ENCODE data around the gene MSL1.
A peak's percentile ranks its signal among the peaks of the same experiment; 100 is the strongest.

The MSL1 gene

GRCh38 chr17:40174514-40174913 lies 52.7 kb downstream of the MSL1 start:
- no peak for DNase-seq (ENCODE audit: low read depth in 2 of 2)

DNA sequence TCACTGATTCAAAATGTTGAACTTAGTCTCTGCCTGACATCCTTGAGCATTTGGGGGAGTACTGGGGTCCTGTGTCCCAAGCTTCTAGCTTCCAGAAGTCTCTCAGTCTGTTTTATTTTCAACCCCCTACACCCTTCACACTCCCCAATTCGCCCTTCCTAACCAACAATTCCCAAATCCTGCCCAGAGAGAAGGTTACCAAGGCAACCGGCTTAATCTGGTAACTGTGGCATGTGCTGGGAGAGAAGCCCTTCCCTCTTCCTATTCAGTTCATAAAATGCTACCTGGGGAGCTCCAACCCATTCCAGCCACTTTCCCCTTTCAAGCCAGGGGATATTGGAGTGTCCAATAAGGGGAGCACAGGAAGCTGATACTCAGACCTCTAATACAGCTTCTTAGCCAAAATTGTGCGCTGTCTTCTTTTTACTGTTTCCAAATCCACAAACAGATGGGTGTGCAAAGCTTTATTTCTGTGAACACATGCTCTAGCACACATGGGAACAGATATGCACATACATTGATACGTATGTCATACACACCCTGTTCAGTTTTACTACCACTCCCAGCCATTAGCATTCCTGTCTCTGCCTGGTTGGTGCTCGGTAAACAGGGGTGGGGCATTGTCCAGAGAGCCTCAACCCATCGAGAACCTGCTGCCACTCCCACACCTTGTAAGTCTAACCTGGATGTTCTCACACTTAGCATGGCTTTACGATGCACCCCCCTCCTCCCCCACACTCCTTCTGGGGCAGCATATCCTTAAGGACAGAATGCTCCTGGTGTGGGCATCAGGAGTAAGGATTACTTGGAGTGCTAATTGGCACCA lies 54.4 kb downstream of the MSL1 start:
- DNase-seq (ENCODE audit: low read depth in 2 of 2): no peak

GRCh38 chr17:40176754-40177110 lies 55.0 kb downstream of the MSL1 start:
- DNase-seq (ENCODE audit: low read depth in 2 of 2): no peak

GRCh38 chr17:40177275-40177874 lies 55.6 kb downstream of the MSL1 start, which contains the start of gene RAPGEFL1:
Gene RAPGEFL1, plus strand, starts transcription at chr17:40177470. Its CDS starts 392 bp downstream, at chr17:40177862.
- peak; percentile 76 to 84 for DNase-seq (ENCODE audit: low read depth in 2 of 2)

DNA sequence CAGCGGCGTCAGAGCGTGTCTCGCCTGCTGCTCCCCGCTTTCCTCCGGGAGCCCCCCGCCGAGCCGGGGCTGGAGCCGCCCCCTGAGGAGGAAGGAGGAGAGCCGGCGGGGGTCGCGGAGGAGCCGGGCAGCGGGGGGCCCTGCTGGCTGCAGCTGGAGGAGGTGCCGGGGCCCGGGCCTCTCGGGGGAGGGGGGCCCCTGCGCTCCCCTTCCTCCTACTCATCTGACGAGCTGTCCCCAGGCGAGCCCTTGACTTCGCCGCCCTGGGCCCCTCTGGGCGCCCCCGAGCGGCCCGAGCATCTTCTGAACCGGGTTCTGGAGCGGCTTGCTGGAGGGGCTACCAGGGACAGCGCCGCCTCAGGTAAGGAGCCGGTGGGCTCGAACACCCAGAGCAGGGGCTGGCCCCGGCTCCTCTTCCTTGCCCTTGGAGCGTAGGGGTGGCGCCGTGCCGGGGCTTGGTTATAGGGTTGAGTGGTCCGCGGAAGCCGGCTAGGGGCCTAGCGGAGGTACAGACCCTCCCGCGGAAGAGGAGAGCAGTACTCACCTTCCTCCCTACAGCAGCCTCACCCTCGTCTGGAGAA lies 56.3 kb downstream of the MSL1 start:
- no peak for DNase-seq (ENCODE audit: low read depth in 2 of 2)

DNA sequence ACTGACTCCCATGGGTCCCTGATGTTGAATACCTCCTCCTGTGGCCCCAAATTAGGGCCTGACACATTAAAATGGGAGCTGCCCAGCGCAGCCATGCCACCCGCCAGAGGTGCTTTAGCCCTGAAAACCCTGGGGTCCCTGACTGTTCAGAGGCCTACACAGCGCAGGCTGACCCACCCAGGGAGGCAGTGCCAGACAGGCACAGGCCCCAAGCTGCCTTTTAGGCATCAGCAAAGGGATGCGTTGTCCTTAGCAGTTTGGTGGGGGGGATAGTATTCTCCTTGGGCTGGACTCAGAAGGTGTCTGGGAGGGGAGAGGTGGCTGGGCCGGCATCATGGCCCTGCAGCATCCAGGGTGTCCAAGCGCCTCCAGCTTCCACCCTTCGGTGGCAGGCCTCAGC lies 56.9 kb downstream of the MSL1 start:
- DNase-seq (ENCODE audit: low read depth in 2 of 2): no peak

GRCh38 chr17:40179923-40180659 lies 58.3 kb downstream of the MSL1 start:
- no peak for DNase-seq (ENCODE audit: low read depth in 2 of 2)

GRCh38 chr17:40180694-40181093 lies 58.9 kb downstream of the MSL1 start:
- DNase-seq (ENCODE audit: low read depth in 2 of 2): no peak

- DNase-seq (ENCODE audit: low read depth in 2 of 2): no peak
These were observed 59.4 kb downstream of the MSL1 start for GRCh38 chr17:40181205-40181604.

DNA sequence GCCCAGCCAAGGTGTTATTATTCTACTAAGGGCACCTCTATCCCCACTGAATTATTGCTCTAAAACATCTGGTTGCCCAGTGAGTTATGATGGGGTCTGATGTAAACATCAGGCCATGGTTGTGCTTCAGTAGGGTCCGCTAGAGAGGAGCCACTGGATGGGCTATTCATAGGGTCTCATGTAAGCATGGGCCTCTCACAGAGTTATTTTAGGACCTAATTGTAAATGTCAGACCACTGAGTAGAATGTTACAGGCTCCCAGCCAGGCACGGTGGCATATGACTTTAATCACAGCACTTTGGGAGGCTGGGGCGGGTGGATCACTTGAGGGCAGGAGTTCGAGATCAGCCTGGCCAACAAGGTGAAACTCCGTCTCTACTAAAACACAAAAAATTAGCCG lies 60.8 kb downstream of the MSL1 start:
- no peak for DNase-seq (ENCODE audit: low read depth in 2 of 2)

Data from stimulated activated CD8-positive, alpha-beta memory T cell treated with anti-CD3 and anti-CD28 coated beads, Interleukin-7, amount 100 ng/mL, for 4 hours (primary cell).